HG02970 (cell line): ENCODE data around the gene GRHL1.
"Not testable (repeated sequence)": the region's sequence is repeated elsewhere in the genome, so short reads cannot be mapped to it uniquely, and the experiment has no call there.

Experiments
- ATAC-seq: cut with Tn5 transposase; IDR thresholded peaks from one replicate; pipeline ENCODE4 v1.9.1; 2021; ENCODE audit warnings: mild to moderate bottlenecking, moderate library complexity, moderate number of reproducible peaks; ENCODE audit not compliant: unreplicated experiment, low FRiP score

GRHL1 gene

GRCh38 chr2:10007921-10008808 is 56.7 kb downstream of the GRHL1 start:
- no peak for ATAC-seq

GRCh38 chr2:10008809-10009176 is 57.3 kb downstream of the GRHL1 start:
- no peak for ATAC-seq

DNA sequence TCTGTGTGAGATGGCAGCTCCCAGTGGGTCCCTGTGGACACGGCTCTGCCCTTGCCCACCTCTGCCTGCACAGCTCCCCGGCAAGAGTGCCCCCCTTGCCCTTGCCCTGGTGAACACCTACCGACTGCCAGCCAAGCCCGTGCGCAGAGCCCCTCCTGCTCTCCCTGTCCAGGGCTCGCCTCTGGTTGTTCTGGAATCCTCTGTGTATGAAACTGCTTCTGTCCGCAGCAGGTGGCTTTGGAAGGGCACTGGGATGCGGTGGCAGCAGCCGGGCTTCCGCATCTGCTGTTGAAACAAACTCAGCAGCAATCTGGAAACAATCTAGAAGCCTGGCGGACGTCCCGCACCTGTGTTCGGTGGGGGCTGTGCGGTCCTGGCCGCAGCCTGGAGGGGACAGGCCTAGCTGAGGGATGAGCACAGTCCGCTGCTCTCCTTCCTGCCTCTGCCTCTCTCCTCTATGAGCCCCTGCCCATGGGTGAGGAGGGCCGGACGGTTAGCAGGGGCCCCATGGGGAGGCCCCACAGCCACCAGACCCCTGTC is 57.8 kb downstream of the GRHL1 start:
- ATAC-seq: no peak

- ATAC-seq: no peak
Observed at GRCh38 chr2:10009811-10010781, 58.6 kb downstream of the GRHL1 start.

- ATAC-seq: not testable (repeated sequence)
Observed at GRCh38 chr2:10010861-10011605, 59.5 kb downstream of the GRHL1 start.

DNA sequence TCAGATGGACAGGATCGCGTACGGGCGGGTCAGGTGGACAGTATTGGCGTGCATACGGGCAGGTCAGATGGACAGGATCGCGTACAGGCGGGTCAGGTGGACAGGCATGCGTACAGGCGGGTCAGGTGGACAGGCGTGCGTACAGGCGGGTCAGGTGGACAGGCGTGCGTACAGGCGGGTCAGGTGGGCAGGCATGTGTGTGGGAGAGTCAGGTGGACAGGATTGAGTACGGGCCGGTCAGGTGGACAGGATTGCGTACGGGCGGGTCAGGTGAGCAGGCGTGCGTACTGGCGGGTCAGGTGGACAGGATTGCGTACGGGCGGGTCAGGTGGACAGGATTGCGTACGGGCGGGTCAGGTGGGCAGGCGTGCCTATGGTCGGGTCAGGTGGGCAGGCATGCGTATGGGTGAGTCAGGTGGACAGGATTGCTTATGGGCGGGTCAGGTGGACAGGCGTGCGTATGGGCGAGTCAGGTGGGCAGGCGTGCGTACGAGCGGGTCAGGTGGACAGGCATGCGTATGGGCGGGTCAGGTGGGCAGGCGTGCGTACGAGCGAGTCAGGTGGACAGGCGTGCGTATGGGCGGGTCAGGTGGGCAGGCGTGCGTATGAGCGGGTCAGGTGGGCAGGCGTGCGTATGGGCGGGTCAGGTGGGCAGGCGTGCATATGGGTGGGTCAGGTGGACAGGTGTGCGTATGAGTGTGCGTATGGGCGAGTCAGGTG is 60.3 kb downstream of the GRHL1 start:
- ATAC-seq: not testable (repeated sequence)

GRCh38 chr2:10012366-10012962 is 61.0 kb downstream of the GRHL1 start:
- ATAC-seq: not testable (repeated sequence)

- no peak for ATAC-seq
Observed at GRCh38 chr2:10012963-10013461, 61.5 kb downstream of the GRHL1 start.

DNA sequence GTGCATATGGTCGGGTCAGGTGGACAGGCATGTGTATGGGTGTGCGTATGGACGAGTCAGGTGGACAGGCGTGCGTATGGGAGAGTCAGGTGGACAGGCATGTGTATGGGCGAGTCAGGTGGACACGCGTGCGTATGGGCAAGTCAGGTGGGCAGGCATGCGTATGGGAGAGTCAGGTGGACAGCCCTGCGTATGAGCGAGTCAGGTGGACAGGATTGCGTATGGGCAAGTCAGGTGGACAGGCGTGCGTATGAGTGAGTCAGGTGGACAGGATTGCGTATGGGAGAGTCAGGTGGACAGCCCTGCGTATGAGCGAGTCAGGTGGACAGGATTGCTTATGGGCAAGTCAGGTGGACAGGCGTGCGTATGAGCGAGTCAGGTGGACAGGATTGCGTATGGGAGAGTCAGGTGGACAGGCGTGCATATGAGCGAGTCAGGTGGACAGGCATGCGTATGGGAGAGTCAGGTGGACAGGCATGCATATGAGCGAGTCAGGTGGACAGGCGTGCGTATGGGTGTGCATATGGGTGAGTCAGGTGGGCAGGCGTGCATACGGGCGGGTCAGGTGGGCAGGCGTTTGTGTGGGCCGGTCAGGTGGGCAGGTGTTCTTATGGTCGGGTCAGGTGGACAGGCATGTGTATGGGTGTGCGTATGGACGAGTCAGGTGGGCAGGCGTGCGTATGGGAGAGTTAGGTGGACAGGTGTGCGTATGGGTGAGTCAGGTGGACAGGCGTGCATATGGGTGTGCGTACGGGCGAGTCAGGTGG is 62.3 kb downstream of the GRHL1 start:
- ATAC-seq: not testable (repeated sequence)

- ATAC-seq: no peak
Observed at GRCh38 chr2:10014418-10015190, 63.1 kb downstream of the GRHL1 start.

DNA sequence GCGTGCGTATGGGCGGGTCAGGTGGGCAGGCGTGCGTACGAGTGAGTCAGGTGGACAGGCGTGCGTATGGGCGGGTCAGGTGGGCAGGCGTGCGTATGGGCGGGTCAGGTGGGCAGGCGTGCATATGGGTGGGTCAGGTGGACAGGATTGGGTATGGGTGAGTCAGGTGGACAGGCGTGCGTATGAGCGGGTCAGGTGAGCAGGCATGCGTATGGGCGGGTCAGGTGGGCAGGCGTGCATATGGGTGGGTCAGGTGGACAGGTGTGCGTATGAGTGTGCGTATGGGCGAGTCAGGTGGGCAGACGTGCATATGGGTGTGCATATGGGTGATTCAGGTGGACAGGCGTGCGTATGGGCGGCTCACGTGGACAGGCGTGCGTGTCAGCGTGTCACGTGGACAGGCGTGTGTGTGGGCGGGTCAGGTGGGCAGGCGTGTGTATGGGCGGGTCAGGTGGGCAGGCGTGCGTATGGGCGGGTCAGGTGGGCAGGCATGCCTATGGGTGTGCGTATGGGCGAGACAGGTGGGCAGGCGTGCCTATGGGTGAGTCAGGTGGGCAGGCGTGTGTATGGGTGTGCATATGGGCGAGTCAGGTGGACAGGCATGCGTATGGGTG is 64.0 kb downstream of the GRHL1 start:
- not testable (repeated sequence) for ATAC-seq

DNA sequence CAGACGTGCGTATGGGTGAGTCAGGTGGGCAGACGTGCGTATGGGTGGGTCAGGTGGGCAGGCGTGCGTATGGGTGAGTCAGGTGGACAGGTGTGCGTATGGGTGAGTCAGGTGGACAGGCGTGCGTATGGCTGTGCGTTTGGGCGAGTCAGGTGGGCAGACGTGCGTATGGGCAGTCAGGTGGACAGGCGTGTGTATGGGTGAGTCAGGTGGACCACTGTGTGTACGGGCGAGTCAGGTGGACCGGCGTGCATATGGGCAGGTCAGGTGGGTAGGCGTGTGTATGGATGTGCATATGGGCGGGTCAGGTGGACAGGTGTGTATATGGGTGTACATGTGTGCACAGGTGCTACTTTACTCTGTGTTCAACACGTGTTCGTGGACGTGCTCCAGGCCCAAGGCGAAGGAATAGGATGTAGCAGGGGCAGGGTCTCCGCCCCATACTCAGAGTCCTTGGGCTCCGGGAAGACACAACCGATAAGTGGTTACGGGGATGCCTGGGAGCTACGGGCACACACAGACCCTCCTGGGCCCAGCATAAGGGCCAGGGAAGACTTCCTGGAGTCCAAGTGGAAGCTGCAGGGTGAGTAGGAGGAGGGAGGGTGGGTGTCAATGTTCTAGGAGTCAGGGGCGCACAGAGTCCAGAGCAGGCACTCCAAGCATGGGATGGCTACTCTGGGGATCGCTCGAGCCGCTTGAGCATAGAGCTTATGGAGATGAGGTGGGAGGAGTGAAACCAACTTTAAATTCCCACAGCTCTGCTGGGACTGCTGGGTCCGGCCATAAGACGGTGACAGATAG is 64.7 kb downstream of the GRHL1 start:
- no peak for ATAC-seq

GRCh38 chr2:10016802-10017258 is 65.3 kb downstream of the GRHL1 start:
- ATAC-seq: no peak

- no peak for ATAC-seq
Observed at GRCh38 chr2:10017313-10017941, 65.9 kb downstream of the GRHL1 start.

DNA sequence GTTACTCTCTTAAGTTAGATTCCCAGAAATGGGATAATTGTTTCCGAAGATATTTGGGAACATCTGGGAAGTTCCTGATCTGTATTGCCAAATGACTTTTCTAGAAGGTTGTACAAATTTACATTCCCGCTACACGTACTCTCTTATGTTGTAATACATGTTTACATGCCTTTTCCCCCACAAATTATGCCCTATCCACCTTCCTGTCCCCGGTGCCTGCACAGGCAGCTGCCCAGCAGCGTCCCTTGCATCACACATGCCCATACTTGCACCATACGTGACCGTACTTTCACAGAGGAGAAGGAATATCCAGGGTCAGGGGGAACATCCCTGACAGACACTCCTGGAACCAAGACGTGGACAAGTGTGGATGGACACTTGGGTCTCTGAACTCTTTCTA is 67.7 kb downstream of the GRHL1 start:
- no peak for ATAC-seq
